Kidney capillary endothelial cell (primary cell): ENCODE data around the gene UMODL1.

Experiments
- DNase-seq: peaks from one replicate; pipeline ENCODE4 v3.0.0-alpha.2; 2018; ENCODE audit warnings: low spot score

UMODL1 gene

GRCh38 chr21:42079008-42079938 lies 8.2 kb downstream of the UMODL1 start:
- DNase-seq: no peak

DNA sequence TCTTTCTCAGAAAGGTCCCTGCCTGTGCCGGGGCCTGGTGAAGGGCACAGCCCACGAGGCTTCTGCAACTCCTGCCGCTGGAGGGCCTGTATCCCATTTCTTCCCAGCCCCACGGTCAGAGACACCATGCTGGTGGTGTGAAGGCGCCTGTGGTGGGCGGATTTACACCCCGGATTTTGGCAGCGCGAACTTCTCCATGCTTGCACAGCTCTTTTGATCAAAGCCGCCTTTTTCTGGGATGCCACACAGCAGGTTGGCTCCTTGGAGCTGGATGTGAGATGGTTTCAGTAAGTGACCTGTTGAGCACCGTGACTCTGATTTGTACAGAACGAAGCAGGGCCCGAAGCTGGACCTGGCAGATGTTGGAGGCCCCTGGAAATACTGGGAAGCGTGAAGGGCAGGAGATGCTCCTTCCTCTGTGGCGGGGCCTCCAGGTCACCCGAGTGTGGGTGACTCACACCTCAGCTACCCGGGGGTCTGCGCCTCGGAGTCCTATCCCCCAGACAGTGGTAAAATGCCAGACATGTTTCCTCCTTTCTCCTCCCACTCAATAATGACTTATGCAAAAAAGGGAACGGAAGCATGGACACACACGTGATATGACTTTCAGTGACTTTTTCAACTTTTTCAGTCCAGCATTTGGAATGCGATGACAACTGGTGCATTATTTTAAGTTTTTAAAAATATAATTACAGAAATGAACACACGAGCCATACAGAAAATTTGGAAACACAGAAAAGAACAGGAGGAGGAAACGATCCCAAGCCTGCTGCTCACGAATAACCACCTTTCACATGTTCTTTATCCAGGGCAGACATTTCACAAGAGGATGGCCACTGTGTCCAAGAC lies 9.0 kb downstream of the UMODL1 start:
- DNase-seq: no peak

DNA sequence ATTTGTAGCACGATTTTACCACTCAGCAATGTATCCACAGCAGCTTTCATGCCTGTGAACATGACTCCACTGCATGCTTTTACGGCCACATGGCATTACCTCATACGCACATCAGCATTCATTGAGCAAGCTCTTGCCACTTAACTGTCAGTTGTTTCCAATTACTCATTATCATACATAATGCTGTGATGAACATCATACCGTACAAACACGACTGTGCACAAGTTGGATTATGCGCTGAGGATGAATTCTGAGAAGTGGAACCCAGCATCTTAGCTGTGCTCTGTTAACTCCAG lies 9.6 kb downstream of the UMODL1 start:
- no peak for DNase-seq

GRCh38 chr21:42081138-42081537 lies 10.0 kb downstream of the UMODL1 start:
- no peak for DNase-seq

DNA sequence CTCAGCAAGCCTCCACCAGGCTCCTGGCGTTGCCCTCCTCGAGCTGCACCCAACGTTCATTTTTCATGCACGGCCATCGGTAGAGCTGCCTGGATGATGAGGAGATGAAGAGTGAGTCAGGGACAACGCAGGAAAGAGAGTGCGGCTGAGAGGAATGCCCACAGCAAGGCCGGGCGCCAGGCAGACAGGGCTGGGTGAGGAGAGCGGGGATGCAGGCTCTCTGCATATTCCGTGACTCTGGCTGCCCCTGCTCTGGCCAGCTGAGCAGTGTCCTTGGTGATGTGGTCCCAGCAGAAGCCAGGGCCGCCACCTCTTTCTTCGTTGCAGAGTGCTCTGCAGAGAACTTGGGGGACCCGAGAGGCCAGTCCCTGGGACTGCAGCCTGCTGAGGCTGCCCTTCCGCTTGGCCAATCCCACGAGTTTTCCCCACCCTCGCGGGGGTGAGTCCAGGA lies 10.8 kb downstream of the UMODL1 start:
- no peak for DNase-seq

DNA sequence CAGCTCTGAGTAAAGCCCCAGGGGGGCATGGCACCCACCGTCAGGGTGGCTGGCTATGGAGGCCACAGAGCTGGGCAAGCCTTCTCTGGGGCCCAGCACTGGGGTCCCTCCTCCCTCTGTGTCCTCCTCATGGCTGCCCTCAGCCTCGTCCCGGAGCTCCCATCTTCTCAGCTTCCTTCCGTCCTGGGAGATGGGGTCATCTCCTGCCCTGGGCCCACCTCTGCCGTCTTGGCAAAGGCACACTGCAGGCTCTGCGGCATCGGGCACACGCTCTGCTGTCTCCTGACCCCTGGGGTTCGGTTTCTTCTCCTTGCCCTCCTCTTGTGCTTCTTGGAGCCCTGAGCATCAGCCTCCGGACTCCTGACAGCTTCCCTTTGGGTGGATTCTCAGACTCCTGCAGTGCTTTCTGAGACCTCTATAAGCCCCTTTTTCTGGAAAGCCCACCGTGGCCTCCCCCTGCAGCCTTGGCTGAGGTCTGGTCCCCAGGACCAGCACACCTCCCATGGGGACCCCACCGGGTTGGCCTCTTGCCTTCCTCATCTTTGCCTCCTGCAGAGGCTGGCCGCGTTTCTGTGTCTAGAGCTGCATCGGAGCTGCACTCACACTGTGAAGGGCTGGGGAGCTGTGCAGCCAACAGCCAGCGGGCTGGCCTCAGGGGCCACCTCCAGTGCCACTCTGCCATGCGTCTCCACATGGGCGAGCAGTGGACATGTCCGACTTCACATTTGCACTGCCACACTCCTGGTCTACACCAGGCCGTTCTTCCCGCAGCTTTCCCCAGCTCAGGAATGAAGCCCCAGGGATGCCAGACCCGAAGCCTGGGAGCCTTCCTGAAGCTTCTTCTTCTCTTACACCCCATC lies 11.6 kb downstream of the UMODL1 start:
- DNase-seq: no peak

DNA sequence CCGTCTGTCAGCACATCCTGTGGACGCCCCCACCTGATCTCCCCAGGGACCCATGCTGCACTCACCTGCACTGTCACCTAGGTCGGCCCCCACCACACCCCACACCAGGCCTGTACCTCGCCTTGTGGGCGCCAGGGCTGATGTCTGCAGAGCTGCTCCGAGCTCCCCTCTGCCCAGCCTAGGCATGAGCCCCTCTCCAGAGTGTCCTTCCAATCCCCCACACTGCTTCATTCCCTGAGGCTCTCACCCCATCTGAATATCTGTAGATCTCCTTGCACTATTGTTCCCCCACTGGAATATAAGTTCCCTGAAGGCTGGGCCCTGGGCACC lies 12.2 kb downstream of the UMODL1 start:
- no peak for DNase-seq

GRCh38 chr21:42084079-42084478 lies 13.0 kb downstream of the UMODL1 start:
- DNase-seq: no peak

DNA sequence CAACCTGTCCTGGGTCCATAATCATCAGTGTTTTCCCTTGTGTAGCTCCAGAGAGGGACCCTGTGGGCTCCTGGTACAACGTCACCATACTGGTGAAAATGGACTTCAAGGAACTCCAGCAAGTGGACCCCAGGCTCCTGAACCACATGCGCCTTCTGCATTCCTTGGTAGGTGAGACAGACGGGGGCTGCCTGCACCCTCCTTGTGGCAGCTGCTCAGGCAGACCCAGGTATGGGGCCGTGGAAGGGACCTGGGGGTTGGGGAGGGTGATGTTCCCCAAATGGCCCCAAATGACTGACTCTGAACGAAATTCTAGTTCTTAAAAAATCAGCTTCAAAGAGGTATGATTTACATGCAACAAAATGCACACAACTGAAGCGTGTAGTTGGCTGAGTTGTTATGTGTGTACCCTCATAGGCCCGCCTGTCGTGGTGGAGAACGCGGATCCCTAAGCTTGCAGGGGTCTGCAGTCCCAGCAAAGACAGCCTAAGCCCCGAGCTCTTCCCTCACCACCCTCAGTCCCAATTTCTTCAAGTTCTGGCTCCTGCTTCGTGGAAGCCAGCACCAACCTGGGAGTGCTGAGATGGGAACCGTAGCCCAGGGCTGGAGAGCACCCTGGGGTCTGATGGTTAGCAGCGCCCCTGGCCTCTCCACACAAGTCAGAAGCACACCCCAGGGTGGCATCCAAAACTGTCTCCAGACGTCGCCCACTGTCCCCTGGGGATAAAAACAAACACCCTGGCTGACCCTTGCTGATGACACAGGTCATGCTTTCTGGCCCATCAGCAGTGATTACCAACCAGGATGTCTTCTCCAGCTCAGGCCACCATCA lies 14.3 kb downstream of the UMODL1 start:
- DNase-seq: no peak

GRCh38 chr21:42086969-42087368 lies 15.9 kb downstream of the UMODL1 start:
- DNase-seq: no peak

DNA sequence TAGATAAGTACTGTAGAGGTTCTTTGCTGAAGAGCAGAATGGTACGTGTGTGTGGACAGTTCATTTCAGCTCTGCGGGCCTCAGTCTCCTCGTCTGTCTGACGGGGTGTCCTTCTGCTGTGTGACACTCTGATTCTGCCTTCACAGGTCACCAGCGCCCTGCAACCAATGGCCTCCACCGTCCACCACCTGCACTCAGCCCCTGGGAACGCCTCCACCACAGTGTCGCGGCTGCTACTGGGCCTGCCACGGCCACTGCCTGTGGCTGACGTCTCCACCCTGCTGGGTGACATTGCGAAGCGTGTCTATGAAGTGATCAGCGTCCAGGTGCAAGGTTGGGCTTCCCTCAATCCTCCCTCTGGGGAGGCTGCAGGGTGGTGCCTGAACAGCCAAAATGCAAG lies 17.0 kb downstream of the UMODL1 start:
- no peak for DNase-seq

GRCh38 chr21:42088658-42089057 lies 17.5 kb downstream of the UMODL1 start:
- DNase-seq: no peak

DNA sequence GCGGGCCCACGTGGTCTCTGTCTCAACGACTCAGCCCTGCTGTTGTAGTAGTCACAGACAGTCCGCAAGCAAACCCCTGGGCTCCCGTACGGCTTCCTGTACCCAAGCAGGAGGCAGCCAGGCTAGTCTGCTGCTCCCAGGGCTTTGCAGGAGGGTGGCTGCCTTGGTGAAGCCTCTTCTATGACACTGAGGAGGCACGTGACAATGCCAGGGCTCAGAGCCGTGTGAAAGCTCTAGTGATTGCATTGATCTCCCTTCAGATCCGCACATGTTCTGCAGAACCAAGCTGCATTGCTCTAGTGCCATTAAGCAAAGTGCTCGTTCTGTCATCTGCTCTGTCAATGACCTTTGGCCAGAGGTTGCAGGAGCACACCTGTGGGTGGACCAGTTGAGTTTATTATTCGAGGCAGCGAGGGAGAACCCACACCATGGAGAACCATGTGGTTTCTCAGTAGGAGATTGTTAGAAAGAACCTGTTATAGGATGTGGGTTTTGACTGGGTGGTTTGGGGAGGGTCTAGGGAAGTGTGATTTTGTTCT lies 18.0 kb downstream of the UMODL1 start:
- no peak for DNase-seq

DNA sequence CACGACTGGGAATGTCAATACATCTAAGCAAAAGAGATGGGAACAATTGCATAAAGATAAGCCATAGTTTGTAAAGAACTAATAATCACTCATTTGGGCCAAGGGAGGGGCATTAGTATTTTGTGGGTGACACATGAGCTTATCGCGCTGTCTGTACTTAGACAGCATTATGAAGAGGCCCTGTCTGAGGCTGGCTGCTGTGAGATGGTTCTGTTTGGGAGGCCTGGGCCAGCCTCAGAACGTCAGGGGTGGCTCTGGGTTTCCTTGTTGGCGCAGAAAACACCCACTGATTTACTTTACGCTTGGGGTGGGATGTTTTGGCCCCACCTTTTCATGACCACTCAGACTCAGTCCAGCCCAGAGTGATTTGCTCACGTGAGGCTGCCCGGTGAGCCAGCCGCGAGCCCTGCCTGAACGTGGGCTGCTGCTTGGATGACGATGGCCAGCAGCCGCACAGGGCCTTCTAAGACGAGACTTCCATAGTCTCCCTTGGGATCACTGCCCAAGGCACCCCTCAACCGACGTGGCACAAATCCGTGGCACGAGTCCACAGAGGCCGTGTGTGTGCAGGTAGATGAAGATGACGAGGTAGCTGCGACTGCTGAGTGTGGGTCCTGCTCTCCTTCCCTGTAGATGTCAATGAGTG lies 18.7 kb downstream of the UMODL1 start:
- no peak for DNase-seq

- no peak for DNase-seq
These were observed 20.9 kb downstream of the UMODL1 start for GRCh38 chr21:42091899-42092508.

DNA sequence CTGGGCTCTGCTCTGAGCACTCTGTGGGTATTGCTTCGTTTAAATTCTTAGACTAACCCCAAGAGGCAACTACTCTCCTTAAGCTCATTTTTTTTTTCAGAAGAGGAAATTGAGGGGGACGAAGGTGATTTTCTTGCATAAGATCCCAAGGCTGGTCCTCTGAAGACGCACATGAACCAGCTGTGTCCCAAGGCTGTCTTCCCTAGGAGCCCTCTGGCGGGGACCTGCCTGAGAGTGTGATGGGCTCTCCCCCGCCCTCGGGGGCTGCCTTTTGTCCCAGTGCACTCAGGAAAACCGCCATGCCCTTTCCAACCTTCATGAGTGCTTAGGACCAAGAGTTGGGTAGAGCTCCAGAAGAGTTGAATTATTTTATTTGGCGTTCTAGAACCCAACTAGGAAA lies 21.7 kb downstream of the UMODL1 start:
- no peak for DNase-seq

GRCh38 chr21:42093186-42093585 lies 22.1 kb downstream of the UMODL1 start:
- no peak for DNase-seq

DNA sequence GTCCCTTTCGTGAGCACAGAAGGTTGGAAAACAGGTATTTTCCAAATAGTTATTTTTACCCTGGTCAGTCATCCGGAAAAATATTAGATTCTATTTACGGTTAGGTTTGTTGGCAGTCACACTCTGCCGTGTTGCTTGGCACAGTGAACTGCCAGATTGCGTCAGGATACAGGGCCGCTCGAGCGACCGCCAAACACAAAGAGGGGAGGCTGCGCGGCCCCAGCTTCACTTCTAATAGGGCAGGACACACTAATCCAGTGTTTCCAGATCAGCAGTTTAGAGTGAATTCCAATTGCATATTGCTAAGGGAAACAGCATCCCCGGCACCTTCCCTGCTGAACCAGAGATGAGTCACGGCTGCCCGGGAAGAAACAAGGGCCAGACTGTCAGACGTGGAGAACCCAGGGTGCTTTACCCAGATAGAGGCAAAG lies 22.9 kb downstream of the UMODL1 start:
- DNase-seq: peak; percentile 65

GRCh38 chr21:42094811-42095210 lies 23.7 kb downstream of the UMODL1 start:
- DNase-seq: no peak

DNA sequence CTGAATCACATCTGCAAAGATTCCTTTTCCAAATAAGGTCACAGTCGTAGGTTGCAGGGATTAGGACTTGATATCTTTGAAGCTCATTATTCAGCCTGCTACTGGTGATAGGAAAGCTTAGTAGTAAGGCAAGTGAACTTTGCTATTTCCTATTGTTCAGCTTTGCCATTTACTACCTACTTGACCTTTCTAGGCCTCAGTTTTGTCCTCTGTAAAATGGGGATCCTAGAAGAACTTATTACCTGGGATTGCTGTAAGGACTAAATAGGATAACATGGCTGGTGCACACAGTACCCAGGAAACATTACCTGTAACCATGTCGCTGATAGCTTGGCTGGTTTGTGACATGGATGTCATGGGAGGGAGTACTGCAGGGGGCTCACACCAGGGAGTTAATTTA lies 24.5 kb downstream of the UMODL1 start:
- DNase-seq: no peak
